ENCODE results near the gene PSPN.

Gene PSPN

GRCh38 chr19:6333439-6333838 is 42.3 kb downstream of the PSPN start, which contains the start of gene ACER1:
Gene ACER1 (minus strand): TSS chr19:6333612. CDS start chr19:6333551, 61 bp downstream.
- DNase-seq (ENCODE audit: low read depth in 4 of 4, low spot score in 1 of 4): no peak

GRCh38 chr19:6326815-6327214 is 48.9 kb downstream of the PSPN start:
- DNase-seq (ENCODE audit: low read depth in 4 of 4, low spot score in 1 of 4): no peak

DNA sequence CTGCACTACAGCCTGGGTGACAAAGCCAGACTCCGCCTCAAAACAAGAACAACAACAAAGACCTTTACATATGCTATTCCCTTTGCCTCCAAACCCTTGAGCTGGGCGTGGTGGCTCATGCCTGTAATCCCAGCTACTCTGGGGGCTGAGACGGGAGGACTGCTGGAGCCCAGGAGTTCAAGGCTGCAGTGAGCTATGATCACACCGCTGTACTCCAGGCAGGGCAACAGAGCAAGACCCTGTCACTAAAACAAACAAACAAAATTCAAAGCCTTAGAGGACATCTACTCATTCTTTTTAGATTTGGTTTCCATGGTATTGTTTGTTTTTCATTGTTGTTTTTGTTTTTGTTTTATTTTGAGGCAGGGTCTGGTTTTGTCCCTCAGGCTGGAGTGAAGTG is 50.1 kb downstream of the PSPN start:
- DNase-seq (ENCODE audit: low read depth in 4 of 4, low spot score in 1 of 4): no peak

Measured in stimulated activated CD4-positive, alpha-beta T cell treated with anti-CD3 and anti-CD28 coated beads, Interleukin-1b, Interleukin-23, amount 100 ng/mL, for 24 hours (primary cell).